PC-3 (cell line): ENCODE data around the gene ABCA7. TPM values are rescaled to one million over a fixed set of nuclear protein-coding genes. Genes with fewer than 3 reads are reported as not detected.

Experiments used
- ATAC-seq: fragments of 200-7000 bp; cut with Tn5 transposase; 2 replicates; pipeline ENCODE4 v1.9.1; 2020; ENCODE audit warnings: mild to moderate bottlenecking, moderate library complexity
- BruUV-seq: library from RNA; stranded (reverse); fragments of 400-500 nt; replicated peaks from 2 replicates; lab custom pipeline; 2021; lab: Mats Ljungman, UMichigan
- CTCF ChIA-PET: fragments of 300-600 bp; sonication (Branson Sonifier 250); formaldehyde crosslinking; loops from one replicate; lab custom pipeline; 2022; ENCODE audit warnings: antibody characterized with exemption; lab: Charles Lee
- POLR2A ChIA-PET: fragments of 300-600 bp; sonication (Branson Sonifier 250); formaldehyde crosslinking; loops from one replicate; lab custom pipeline; 2022; ENCODE audit warnings: antibody characterized with exemption; ENCODE audit not compliant: unreplicated experiment; lab: Charles Lee
- DNase-seq: peaks from one replicate; pipeline ENCODE4 v3.0.0-alpha.2; 2015
- H2AFZ ChIP-seq: fragments of 300-600 bp; sonication (generic); 2 replicates; pipeline ENCODE4 v1.6.0; 2016; ENCODE audit warnings: antibody characterized with exemption, low read length
- H3F3A ChIP-seq: fragments of 300-600 bp; sonication (generic); one replicate; pipeline ENCODE4 v1.6.0; 2017; ENCODE audit warnings: antibody characterized with exemption, low read length, control low read depth, mild to moderate bottlenecking; ENCODE audit not compliant: unreplicated experiment
- H3K27ac ChIP-seq: fragments of 300-600 bp; sonication (generic); 2 replicates; pipeline ENCODE4 v1.5.1; 2016; ENCODE audit warnings: mild to moderate bottlenecking, low read length
- H3K27me3 ChIP-seq: fragments of 300-600 bp; sonication (generic); 2 replicates; pipeline ENCODE4 v1.6.1; 2016; ENCODE audit warnings: low read length, mixed read lengths
- H3K36me3 ChIP-seq: fragments of 300-600 bp; sonication (generic); 2 replicates; pipeline ENCODE4 v1.6.1; 2016; ENCODE audit warnings: low read depth, mixed run types, low read length, mixed read lengths
- H3K4me1 ChIP-seq: fragments of 300-600 bp; sonication (generic); 2 replicates; pipeline ENCODE4 v1.5.1; 2016; ENCODE audit warnings: low read length; ENCODE audit not compliant: insufficient read depth
- H3K4me2 ChIP-seq: fragments of 300-600 bp; sonication (generic); 2 replicates; pipeline ENCODE4 v1.6.0; 2016; ENCODE audit warnings: low read length
- H3K4me3 ChIP-seq: fragments of 300-600 bp; sonication (generic); 2 replicates; pipeline ENCODE4 v1.5.1; 2016; ENCODE audit warnings: mild to moderate bottlenecking, low read length, mixed read lengths
- H3K79me2 ChIP-seq: fragments of 300-600 bp; sonication (generic); 2 replicates; pipeline ENCODE4 v1.6.1; 2017; ENCODE audit warnings: low read length, mixed read lengths
- H3K9ac ChIP-seq: fragments of 300-600 bp; sonication (generic); 2 replicates; pipeline ENCODE4 v1.6.0; 2016; ENCODE audit warnings: mild to moderate bottlenecking, low read length
- H3K9me2 ChIP-seq: fragments of 300-600 bp; sonication (generic); replicated peaks from 2 replicates; pipeline ENCODE4 v1.6.1; 2016; ENCODE audit warnings: mixed run types, low read length, mixed read lengths
- H3K9me3 ChIP-seq: fragments of 300-600 bp; sonication (generic); 2 replicates; pipeline ENCODE4 v1.6.1; 2016; ENCODE audit warnings: low read length, mixed read lengths
- H4K20me1 ChIP-seq: fragments of 300-600 bp; sonication (generic); 2 replicates; pipeline ENCODE4 v1.6.1; 2016; ENCODE audit warnings: low read length, mixed read lengths
- CTCF ChIP-seq: fragments of 300-600 bp; sonication (generic); conservative IDR thresholded peaks from 2 replicates; pipeline ENCODE4 v1.5.1; 2017; ENCODE audit warnings: antibody characterized with exemption, low read depth, mild to moderate bottlenecking, low read length
- EZH2 ChIP-seq: fragments of 300-600 bp; sonication (generic); IDR thresholded peaks from one replicate; pipeline ENCODE4 v1.6.1; 2017; ENCODE audit warnings: antibody characterized with exemption, mild to moderate bottlenecking, low read length; ENCODE audit not compliant: unreplicated experiment
- EZH2phosphoT487 ChIP-seq: fragments of 300-600 bp; sonication (generic); IDR thresholded peaks from 2 replicates; pipeline ENCODE4 v1.6.1; 2018; ENCODE audit warnings: mild to moderate bottlenecking, antibody characterized with exemption, low read length, borderline replicate concordance
- intact Hi-C: fragments of 100-400 bp; cut with micrococcal nuclease; formaldehyde crosslinking; loops from 2 replicates; pipeline ENCODE4 v1.9.0; 2023
- total RNA-seq: library from RNA; depleted of rRNA; stranded (reverse); fragments of >200 nt; gene quantifications from 2 replicates; pipeline ENCODE4 v1.2.3, GENCODE V29; 2014

Gene ABCA7
- total RNA-seq, 1 experiment from 2014 or later = 27.3 TPM

DNA sequence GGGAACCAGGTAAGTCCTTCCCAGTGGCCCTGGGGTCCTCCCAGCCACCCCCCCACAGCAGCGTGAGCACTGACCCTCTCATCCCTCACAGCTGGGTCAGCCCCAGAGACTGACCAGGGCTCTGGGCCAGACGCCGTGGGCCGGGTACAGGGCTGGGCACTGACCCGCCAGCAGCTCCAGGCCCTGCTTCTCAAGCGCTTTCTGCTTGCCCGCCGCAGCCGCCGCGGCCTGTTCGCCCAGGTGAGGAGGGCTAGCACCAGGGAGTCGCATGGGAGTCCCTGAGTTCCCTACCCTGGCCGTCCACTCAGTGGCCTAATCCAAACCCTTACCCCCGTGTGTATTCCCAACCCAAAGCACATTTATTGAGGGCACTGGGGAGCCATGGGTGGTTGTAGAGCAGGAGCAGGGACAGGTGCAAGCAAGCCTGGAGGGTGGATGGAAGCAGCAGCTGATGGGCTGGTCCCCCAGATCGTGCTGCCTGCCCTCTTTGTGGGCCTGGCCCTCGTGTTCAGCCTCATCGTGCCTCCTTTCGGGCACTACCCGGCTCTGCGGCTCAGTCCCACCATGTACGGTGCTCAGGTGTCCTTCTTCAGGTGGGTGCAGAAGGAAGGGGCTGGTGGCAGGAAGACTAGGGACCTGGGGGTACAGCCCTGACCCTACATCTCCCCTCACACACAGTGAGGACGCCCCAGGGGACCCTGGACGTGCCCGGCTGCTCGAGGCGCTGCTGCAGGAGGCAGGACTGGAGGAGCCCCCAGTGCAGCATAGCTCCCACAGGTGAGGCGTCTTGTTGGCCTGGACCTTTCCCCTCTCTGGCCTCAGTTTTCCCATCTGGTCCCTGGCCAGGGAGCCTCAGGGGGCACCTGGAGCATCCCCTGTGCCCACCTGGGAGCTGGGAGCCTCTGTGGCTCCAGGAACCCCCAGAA lies 14.5 kb downstream of the ABCA7 start:
- Histone ChIP-seq H3K9me3 (peaks cover 9% of the 10 kb centered on the region), H3F3A (no peaks in the 10 kb centered on the region), H3K4me3 (no peak overlapping the region), H2AFZ (no peak overlapping the region), H3K9me2 (no peaks in the 10 kb centered on the region), H4K20me1 (no peaks in the 10 kb centered on the region), H3K4me2 (no peak overlapping the region), H3K36me3 (peaks cover 27% of the 10 kb centered on the region), H3K79me2 (no peaks in the 10 kb centered on the region), H3K27me3 (no peaks in the 10 kb centered on the region), H3K9ac (no peak overlapping the region), H3K4me1 (no peaks in the 10 kb centered on the region), H3K27ac (no peak overlapping the region)
- CTCF ChIA-PET = no interaction called here
- DNase-seq (no peak), ATAC-seq (no peak)
- POLR2A ChIA-PET = no interaction called here
- intact Hi-C loops = no loop called here
- BruUV-seq = no TSS peak
- TF ChIP-seq EZH2phosphoT487 (no peak), CTCF (no peak), EZH2 (no peak)

DNA sequence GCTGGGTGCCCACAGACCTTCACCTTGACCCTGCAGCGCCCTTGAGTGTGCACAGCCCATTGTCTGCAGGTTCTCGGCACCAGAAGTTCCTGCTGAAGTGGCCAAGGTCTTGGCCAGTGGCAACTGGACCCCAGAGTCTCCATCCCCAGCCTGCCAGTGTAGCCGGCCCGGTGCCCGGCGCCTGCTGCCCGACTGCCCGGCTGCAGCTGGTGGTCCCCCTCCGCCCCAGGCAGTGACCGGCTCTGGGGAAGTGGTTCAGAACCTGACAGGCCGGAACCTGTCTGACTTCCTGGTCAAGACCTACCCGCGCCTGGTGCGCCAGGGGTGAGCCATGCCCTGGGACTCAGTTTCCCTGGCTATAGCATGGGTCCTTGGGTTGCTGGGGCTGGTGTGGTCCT lies 15.1 kb downstream of the ABCA7 start:
- intact Hi-C loops = no loop called here
- TF ChIP-seq EZH2 = no peak
- no peak for TF ChIP-seq CTCF
- no peak for TF ChIP-seq EZH2phosphoT487

More for the DNA sequence above, 15.1 kb downstream of the ABCA7 start:
- BruUV-seq = no TSS peak
- Histone ChIP-seq H3K4me3 (no peak overlapping the region), H3K27me3 (no peaks in the 10 kb centered on the region), H3K36me3 (peaks cover 27% of the 10 kb centered on the region), H2AFZ (no peak overlapping the region), H3K27ac (no peak overlapping the region), H4K20me1 (no peaks in the 10 kb centered on the region), H3K4me2 (no peak overlapping the region), H3K9me2 (no peaks in the 10 kb centered on the region), H3K9ac (no peak overlapping the region), H3F3A (no peaks in the 10 kb centered on the region), H3K9me3 (peaks cover 9% of the 10 kb centered on the region), H3K4me1 (no peaks in the 10 kb centered on the region), H3K79me2 (no peaks in the 10 kb centered on the region)
- ATAC-seq (no peak), DNase-seq (no peak)
- POLR2A ChIA-PET = no interaction called here
- CTCF ChIA-PET = no interaction called here
